K562 (cell line): ENCODE data around the gene SLC27A2. TPM values are rescaled to one million over a fixed set of nuclear protein-coding genes. Genes with fewer than 3 reads are reported as not detected.

ENCODE experiments used
- C11orf30 ChIP-seq: fragments of 450-650 bp; IDR thresholded peaks from 2 replicates; pipeline ENCODE4 v1.6.1; 2016; ENCODE audit warnings: low read depth, mild to moderate bottlenecking
- ELF2 ChIP-seq: fragments of 250-450 bp; sonication (Bioruptor Pico); IDR thresholded peaks from 2 replicates; pipeline ENCODE4 v1.5.0; 2021; ENCODE audit warnings: mild to moderate bottlenecking
- ERF ChIP-seq: fragments of 450-650 bp; formaldehyde crosslinking; IDR thresholded peaks from 2 replicates; pipeline ENCODE4 v1.4.0; 2020; ENCODE audit warnings: mild to moderate bottlenecking, mixed read lengths
- FOXJ2 ChIP-seq: fragments of 200-800 bp; sonication (Bioruptor generic); IDR thresholded peaks from 2 replicates; pipeline ENCODE4 v1.6.1; 2016; ENCODE audit warnings: missing genetic modification characterization, missing compliant biosample characterization
- JUND ChIP-seq, 2 experiments: IDR thresholded peaks; 2 replicates in 1 of 2; 3 replicates in 1 of 2; pipeline ENCODE4 v1.6.1; 2011; ENCODE audit warnings: borderline replicate concordance in 2 of 2, low read depth in 2 of 2, low read length in 2 of 2, improper control_type of control experiment in 1 of 2, missing biosample characterization in 1 of 2, missing genetic modification characterization in 1 of 2, missing genetic modification reagents in 1 of 2
- KDM5B ChIP-seq: fragments of 200-600 bp; sonication (generic); IDR thresholded peaks from 2 replicates; pipeline ENCODE4 v1.6.1; 2012; ENCODE audit warnings: low read depth, mild to moderate bottlenecking, moderate library complexity, low read length, control low read depth, inconsistent platforms; ENCODE audit not compliant: insufficient replicate concordance
- MAFK ChIP-seq: IDR thresholded peaks from 2 replicates; pipeline ENCODE4 v1.6.1; 2011; ENCODE audit warnings: low read length, improper control_type of control experiment
- MECOM ChIP-seq: fragments of 250-450 bp; sonication (Bioruptor Pico); IDR thresholded peaks from 2 replicates; pipeline ENCODE4 v1.8.0; 2022; ENCODE audit warnings: inconsistent platforms
- MEF2A ChIP-seq: IDR thresholded peaks from 2 replicates; pipeline ENCODE4 v1.6.1; 2011; ENCODE audit warnings: low read depth, mild to moderate bottlenecking, low read length, moderate library complexity; ENCODE audit not compliant: control insufficient read depth
- MTA2 ChIP-seq: fragments of 450-650 bp; IDR thresholded peaks from 2 replicates; pipeline ENCODE4 v1.6.1; 2016; ENCODE audit warnings: low read depth
- NFE2 ChIP-seq: IDR thresholded peaks from 2 replicates; pipeline ENCODE4 v1.6.1; 2014; ENCODE audit warnings: antibody characterized with exemption, low read depth
- SNRNP70 ChIP-seq: fragments of 200-400 bp; formaldehyde crosslinking; optimal IDR thresholded peaks from 2 replicates; pipeline ENCODE3; 2017; ENCODE audit warnings: low read depth, low read length
- SOX6 ChIP-seq: fragments of 450-650 bp; IDR thresholded peaks from 2 replicates; pipeline ENCODE4 v1.6.1; 2014; ENCODE audit warnings: mild to moderate bottlenecking
- TCF3 ChIP-seq: sonication (generic); formaldehyde crosslinking; IDR thresholded peaks from 2 replicates; pipeline ENCODE4 v1.4.0; 2020; ENCODE audit warnings: mild to moderate bottlenecking, missing genetic modification reagents
- TEAD1 ChIP-seq, 2 experiments: fragments of 450-650 bp in 1 of 2; sonication (generic) in 1 of 2; formaldehyde crosslinking; IDR thresholded peaks; 2 replicates each; pipeline versions ENCODE4 v1.4.0 to v1.8.0; 2020 to 2022; ENCODE audit warnings: mild to moderate bottlenecking in 2 of 2, missing genetic modification reagents in 1 of 2
- ZC3H11A ChIP-seq: IDR thresholded peaks from 2 replicates; pipeline ENCODE4 v1.6.1; 2012; ENCODE audit warnings: low read depth, low read length, improper control_type of control experiment
- ZNF12 ChIP-seq: sonication (generic); formaldehyde crosslinking; IDR thresholded peaks from 2 replicates; pipeline ENCODE4 v1.4.0; 2020; ENCODE audit warnings: mild to moderate bottlenecking, missing genetic modification reagents
- ZNF134 ChIP-seq: fragments of 250-450 bp; sonication (Bioruptor Pico); conservative IDR thresholded peaks from 2 replicates; pipeline ENCODE4 v1.4.0; 2020
- ZNF316 ChIP-seq: fragments of 450-650 bp; IDR thresholded peaks from 2 replicates; pipeline ENCODE4 v1.6.1; 2016
- ZNF354B ChIP-seq: fragments of 250-450 bp; sonication (Bioruptor Pico); IDR thresholded peaks from 2 replicates; pipeline ENCODE4 v1.4.0; 2020
- ZNF436 ChIP-seq: fragments of 250-450, 450-650 bp; sonication (Bioruptor Pico); formaldehyde crosslinking; IDR thresholded peaks from 2 replicates; pipeline ENCODE4 v1.7.0; 2020; ENCODE audit warnings: mild to moderate bottlenecking
- polyA plus RNA-seq, 8 experiments: library from polyadenylated mRNA; depleted of rRNA in 4 of 8; stranded (reverse) in 5 of 8; unstranded in 3 of 8; fragments of >200 nt; fragmentation: Nextera tagmentation in 2 of 8; fragmentation: Illumina TruSeq in 1 of 8; extraction: Ambion mirVana in 2 of 8; extraction: Trizol in 1 of 8; gene quantifications; 2 replicates each; pipeline versions ENCODE4 v1.2.1 to v1.2.3, GENCODE V29; 2011 to 2014; ENCODE audit warnings: inconsistent platforms in 1 of 8, missing spikeins in 1 of 8
- total RNA-seq, 7 experiments: library from RNA; depleted of rRNA in 6 of 7; stranded (reverse); fragments of >200 nt in 6 of 7; fragmentation: Illumina TruSeq in 2 of 7; extraction: Trizol in 2 of 7; gene quantifications; 2 replicates each; pipeline versions ENCODE4 v1.2.1 to v1.2.3, GENCODE V29; 2011 to 2021; ENCODE audit warnings: low replicate concordance in 1 of 7
- TF ChIP-seq, protein P1 (sequence below): fragments of 250-450 bp; sonication (Bioruptor Pico); IDR thresholded peaks from 2 replicates; pipeline ENCODE4 v1.8.0; 2021; ENCODE audit warnings: moderate library complexity, mild to moderate bottlenecking, inconsistent platforms
- TF ChIP-seq, protein P2 (sequence below): fragments of 200-400 bp; formaldehyde crosslinking; IDR thresholded peaks from 2 replicates; pipeline ENCODE4 v1.6.1; 2017; ENCODE audit warnings: mild to moderate bottlenecking, low read depth, low read length, moderate library complexity
- TF ChIP-seq, protein P3 (sequence below): sonication (generic); formaldehyde crosslinking; IDR thresholded peaks from 2 replicates; pipeline ENCODE4 v1.5.0; 2020; ENCODE audit warnings: missing genetic modification reagents
- TF ChIP-seq, protein P4 (sequence below): sonication (generic); formaldehyde crosslinking; IDR thresholded peaks from 2 replicates; pipeline ENCODE4 v1.8.1; 2023; ENCODE audit warnings: mild to moderate bottlenecking, missing genetic modification reagents

Gene SLC27A2
- total and polyA plus RNA-seq, 9 of the 15 experiments (the other 6 are each of a cell fraction or from before 2014, with no cell fraction given), result 4.9 to 38.0 (median 22.7) TPM

DNA sequence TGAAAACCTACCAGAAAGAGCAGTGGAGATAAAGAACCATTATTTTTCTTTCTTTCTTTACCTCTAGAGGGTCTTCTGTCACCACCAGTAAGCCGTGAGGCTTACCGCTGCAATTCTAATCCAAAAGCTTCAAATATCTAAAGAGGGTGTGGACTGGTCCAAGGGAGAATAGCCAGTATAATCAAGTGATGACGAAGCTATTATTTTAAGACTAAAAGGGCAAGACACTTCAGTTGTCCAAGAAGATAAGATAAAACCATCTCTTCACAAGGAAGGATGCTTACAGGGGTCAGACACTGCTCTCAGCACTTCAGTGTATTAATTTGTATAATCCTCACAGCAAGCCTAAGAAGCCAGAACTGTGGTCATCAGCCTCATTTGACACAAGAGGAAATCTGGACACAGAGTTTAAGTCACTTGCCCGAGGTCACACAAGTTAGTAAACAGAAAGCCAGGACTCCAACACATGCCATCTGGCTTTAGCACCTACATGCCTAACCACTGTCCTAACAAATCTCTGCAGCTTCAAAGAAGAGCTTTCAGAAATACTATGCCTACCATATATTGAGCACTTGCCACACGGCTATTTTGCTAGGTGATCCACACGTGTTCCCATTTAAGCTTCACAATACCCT lies 68.9 kb downstream of the SLC27A2 start (continued):
- TF ChIP-seq, protein P1, sequence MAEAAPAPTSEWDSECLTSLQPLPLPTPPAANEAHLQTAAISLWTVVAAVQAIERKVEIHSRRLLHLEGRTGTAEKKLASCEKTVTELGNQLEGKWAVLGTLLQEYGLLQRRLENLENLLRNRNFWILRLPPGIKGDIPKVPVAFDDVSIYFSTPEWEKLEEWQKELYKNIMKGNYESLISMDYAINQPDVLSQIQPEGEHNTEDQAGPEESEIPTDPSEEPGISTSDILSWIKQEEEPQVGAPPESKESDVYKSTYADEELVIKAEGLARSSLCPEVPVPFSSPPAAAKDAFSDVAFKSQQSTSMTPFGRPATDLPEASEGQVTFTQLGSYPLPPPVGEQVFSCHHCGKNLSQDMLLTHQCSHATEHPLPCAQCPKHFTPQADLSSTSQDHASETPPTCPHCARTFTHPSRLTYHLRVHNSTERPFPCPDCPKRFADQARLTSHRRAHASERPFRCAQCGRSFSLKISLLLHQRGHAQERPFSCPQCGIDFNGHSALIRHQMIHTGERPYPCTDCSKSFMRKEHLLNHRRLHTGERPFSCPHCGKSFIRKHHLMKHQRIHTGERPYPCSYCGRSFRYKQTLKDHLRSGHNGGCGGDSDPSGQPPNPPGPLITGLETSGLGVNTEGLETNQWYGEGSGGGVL (CRISPR knock-in tag), result no peak
- peak; percentile 34; the same call in 1 of the 2 replicates for TF ChIP-seq MECOM
- TF ChIP-seq TCF3 (CRISPR knock-in tag), result no peak
- TF ChIP-seq, protein P2, sequence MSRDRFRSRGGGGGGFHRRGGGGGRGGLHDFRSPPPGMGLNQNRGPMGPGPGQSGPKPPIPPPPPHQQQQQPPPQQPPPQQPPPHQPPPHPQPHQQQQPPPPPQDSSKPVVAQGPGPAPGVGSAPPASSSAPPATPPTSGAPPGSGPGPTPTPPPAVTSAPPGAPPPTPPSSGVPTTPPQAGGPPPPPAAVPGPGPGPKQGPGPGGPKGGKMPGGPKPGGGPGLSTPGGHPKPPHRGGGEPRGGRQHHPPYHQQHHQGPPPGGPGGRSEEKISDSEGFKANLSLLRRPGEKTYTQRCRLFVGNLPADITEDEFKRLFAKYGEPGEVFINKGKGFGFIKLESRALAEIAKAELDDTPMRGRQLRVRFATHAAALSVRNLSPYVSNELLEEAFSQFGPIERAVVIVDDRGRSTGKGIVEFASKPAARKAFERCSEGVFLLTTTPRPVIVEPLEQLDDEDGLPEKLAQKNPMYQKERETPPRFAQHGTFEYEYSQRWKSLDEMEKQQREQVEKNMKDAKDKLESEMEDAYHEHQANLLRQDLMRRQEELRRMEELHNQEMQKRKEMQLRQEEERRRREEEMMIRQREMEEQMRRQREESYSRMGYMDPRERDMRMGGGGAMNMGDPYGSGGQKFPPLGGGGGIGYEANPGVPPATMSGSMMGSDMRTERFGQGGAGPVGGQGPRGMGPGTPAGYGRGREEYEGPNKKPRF, result no peak
- TF ChIP-seq JUND (IDR thresholded peaks at IDR 0.05; ENCODE audit: borderline replicate concordance, low read depth, low read length), result no peak
- TF ChIP-seq JUND (tag; IDR thresholded peaks at IDR 0.05; ENCODE audit: borderline replicate concordance, low read depth, low read length), result no peak
- TF ChIP-seq ZNF436 (CRISPR knock-in tag), result no peak
- TF ChIP-seq MEF2A, result no peak
- TF ChIP-seq ZNF134 (CRISPR knock-in tag), result no peak
- 0 out of 2 replicates have a peak, but pooled peaks have one; percentile 35 for TF ChIP-seq ELF2
- no peak for TF ChIP-seq TEAD1 (CRISPR knock-in tag; IDR thresholded peaks at IDR 0.05)
- TF ChIP-seq ZC3H11A, result no peak
- TF ChIP-seq, protein P3, sequence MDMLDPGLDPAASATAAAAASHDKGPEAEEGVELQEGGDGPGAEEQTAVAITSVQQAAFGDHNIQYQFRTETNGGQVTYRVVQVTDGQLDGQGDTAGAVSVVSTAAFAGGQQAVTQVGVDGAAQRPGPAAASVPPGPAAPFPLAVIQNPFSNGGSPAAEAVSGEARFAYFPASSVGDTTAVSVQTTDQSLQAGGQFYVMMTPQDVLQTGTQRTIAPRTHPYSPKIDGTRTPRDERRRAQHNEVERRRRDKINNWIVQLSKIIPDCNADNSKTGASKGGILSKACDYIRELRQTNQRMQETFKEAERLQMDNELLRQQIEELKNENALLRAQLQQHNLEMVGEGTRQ (CRISPR knock-in tag), result no peak
- TF ChIP-seq, protein P4, sequence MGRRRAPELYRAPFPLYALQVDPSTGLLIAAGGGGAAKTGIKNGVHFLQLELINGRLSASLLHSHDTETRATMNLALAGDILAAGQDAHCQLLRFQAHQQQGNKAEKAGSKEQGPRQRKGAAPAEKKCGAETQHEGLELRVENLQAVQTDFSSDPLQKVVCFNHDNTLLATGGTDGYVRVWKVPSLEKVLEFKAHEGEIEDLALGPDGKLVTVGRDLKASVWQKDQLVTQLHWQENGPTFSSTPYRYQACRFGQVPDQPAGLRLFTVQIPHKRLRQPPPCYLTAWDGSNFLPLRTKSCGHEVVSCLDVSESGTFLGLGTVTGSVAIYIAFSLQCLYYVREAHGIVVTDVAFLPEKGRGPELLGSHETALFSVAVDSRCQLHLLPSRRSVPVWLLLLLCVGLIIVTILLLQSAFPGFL, result no peak
- peak; percentile 70 for TF ChIP-seq ZNF316
- no peak for TF ChIP-seq ERF
- TF ChIP-seq KDM5B, result no peak
- peak; percentile 37; the same call in 1 of the 2 replicates for TF ChIP-seq SOX6
- TF ChIP-seq C11orf30, result peak; percentile 57
- no peak for TF ChIP-seq ZNF354B (CRISPR knock-in tag)
- TF ChIP-seq FOXJ2 (tag), result no peak
- no peak for TF ChIP-seq MTA2
- no peak for TF ChIP-seq ZNF12 (CRISPR knock-in tag)
- TF ChIP-seq MAFK, result peak; percentile 31; the same call in 1 of the 2 replicates
- peak; percentile 52 for TF ChIP-seq NFE2
- no peak for TF ChIP-seq SNRNP70
